Aortic smooth muscle cell (primary cell): ENCODE measurements around the gene ESR1. TPM values are rescaled to one million over a fixed set of nuclear protein-coding genes. Genes with fewer than 3 reads are reported as not detected.

Experiments
- total RNA-seq: library from RNA; depleted of rRNA; stranded (reverse); fragments of >200 nt; gene quantifications from 2 replicates; pipeline ENCODE4 v1.2.3, GENCODE V29; 2014

Gene ESR1
- total RNA-seq = 3.9 and 5.4 TPM in 2 replicates

GRCh38 chr6:151807513-151808370 lies at the start of gene ESR1:
Gene ESR1 (plus strand): TSS chr6:151807682. CDS start chr6:151807913, 231 bp downstream.

